NCI-H1436 (cell line): ENCODE data around the gene SPCS1.
"Not testable (repeated sequence)": the region's sequence is repeated elsewhere in the genome, so short reads cannot be mapped to it uniquely, and the experiment has no call there.

Source experiments
- DNase-seq: peaks from one replicate; lab custom pipeline; 2025; lab: John Stamatoyannopoulos, UW

The SPCS1 gene

GRCh38 chr3:52705688-52706686 lies at the start of gene SPCS1, which contains the start of gene GLT8D1:
SPCS1 (plus strand) TSS chr3:52706106; CDS start chr3:52706247, 141 bp downstream.
GLT8D1 (minus strand) TSS chr3:52705791; CDS start chr3:52700460, 5,331 bp downstream.
- DNase-seq, result peak; percentile 65

GRCh38 chr3:52660046-52660445 lies 45.9 kb upstream of the SPCS1 start:
- DNase-seq, result no peak

GRCh38 chr3:52663098-52663497 lies 42.8 kb upstream of the SPCS1 start:
- no peak for DNase-seq

- DNase-seq, result no peak
Measured at GRCh38 chr3:52670621-52671521, 35.0 kb upstream of the SPCS1 start.

GRCh38 chr3:52671676-52672075 lies 34.2 kb upstream of the SPCS1 start:
- no peak for DNase-seq

- not testable (repeated sequence) for DNase-seq
Measured at GRCh38 chr3:52676201-52676600, 29.7 kb upstream of the SPCS1 start.

GRCh38 chr3:52678265-52679198 lies 27.4 kb upstream of the SPCS1 start:
- no peak for DNase-seq

- DNase-seq, result no peak
Measured at GRCh38 chr3:52679199-52679538, 26.7 kb upstream of the SPCS1 start.

GRCh38 chr3:52679811-52680210 lies 26.1 kb upstream of the SPCS1 start:
- no peak for DNase-seq

GRCh38 chr3:52681596-52681995 lies 24.3 kb upstream of the SPCS1 start:
- DNase-seq, result no peak

GRCh38 chr3:52682016-52682415 lies 23.9 kb upstream of the SPCS1 start:
- no peak for DNase-seq

- DNase-seq, result no peak
Measured at GRCh38 chr3:52683611-52684010, 22.3 kb upstream of the SPCS1 start.

GRCh38 chr3:52684184-52684583 lies 21.7 kb upstream of the SPCS1 start:
- DNase-seq, result no peak

- peak; percentile 57 for DNase-seq
Measured at GRCh38 chr3:52685285-52685708, 20.6 kb upstream of the SPCS1 start.

GRCh38 chr3:52685709-52686691 lies 19.9 kb upstream of the SPCS1 start, which contains the start of the genes GNL3 and PBRM1:
GNL3 (plus strand) TSS chr3:52686032; CDS start chr3:52686093, 61 bp downstream.
PBRM1 (minus strand) TSS chr3:52685913.
- DNase-seq, result peak; percentile 77

- DNase-seq, result no peak
Measured at GRCh38 chr3:52688266-52688665, 17.6 kb upstream of the SPCS1 start.

- no peak for DNase-seq
Measured at GRCh38 chr3:52689151-52689550, 16.8 kb upstream of the SPCS1 start.

- no peak for DNase-seq
Measured at GRCh38 chr3:52690560-52690959, 15.3 kb upstream of the SPCS1 start.

- no peak for DNase-seq
Measured at GRCh38 chr3:52693071-52693470, 12.8 kb upstream of the SPCS1 start.
